ENCODE results near the gene FAM240B. TPM values are rescaled to one million over a fixed set of nuclear protein-coding genes. Genes with fewer than 3 reads are reported as not detected.
A peak's percentile ranks its signal among the peaks of the same experiment; 100 is the strongest.

Gene FAM240B
- total RNA-seq, 1 experiment from 2014 or later, result not detected

- no peaks in the 10 kb centered on the region for H3K36me3 ChIP-seq
- H3K9me3 ChIP-seq (replicated peaks), result no peaks in the 10 kb centered on the region
- H3K4me3 ChIP-seq, result no peak overlapping the region
- no peaks in the 10 kb centered on the region for H3K4me1 ChIP-seq (replicated peaks)
- DNase-seq (ENCODE audit: low read depth in 1 of 2, low spot score in 2 of 2), result no peak
- no peak overlapping the region for H3K27ac ChIP-seq
- no peaks in the 10 kb centered on the region for H3K27me3 ChIP-seq (replicated peaks)
Observed at GRCh38 chr9:38724754-38725153, 4.8 kb upstream of the FAM240B start.

- no peak overlapping the region for H3K27ac ChIP-seq
- DNase-seq (ENCODE audit: low read depth in 1 of 2, low spot score in 2 of 2), result no peak
Observed at GRCh38 chr9:38718148-38718547, 1.8 kb downstream of the FAM240B start.

GRCh38 chr9:38715684-38716083, 4.2 kb downstream of the FAM240B start:
- no peak for DNase-seq (ENCODE audit: low read depth in 1 of 2, low spot score in 2 of 2)
- H3K9me3 ChIP-seq (replicated peaks), result no peaks in the 10 kb centered on the region
- no peaks in the 10 kb centered on the region for H3K27me3 ChIP-seq (replicated peaks)

More at GRCh38 chr9:38718148-38718547, 1.8 kb downstream of the FAM240B start:
- Histone ChIP-seq H3K27me3 (replicated peaks) (no peaks in the 10 kb centered on the region), H3K9me3 (replicated peaks) (no peaks in the 10 kb centered on the region), H3K4me3 (no peak overlapping the region), H3K4me1 (replicated peaks) (no peaks in the 10 kb centered on the region), H3K36me3 (no peaks in the 10 kb centered on the region)

GRCh38 chr9:38713426-38713825, 6.5 kb downstream of the FAM240B start:
- no peaks in the 10 kb centered on the region for H3K4me1 ChIP-seq (replicated peaks)
- H3K36me3 ChIP-seq, result no peaks in the 10 kb centered on the region
- no peak overlapping the region for H3K4me3 ChIP-seq
- H3K9me3 ChIP-seq (replicated peaks), result no peaks in the 10 kb centered on the region
- H3K27ac ChIP-seq, result no peak overlapping the region
- no peak for DNase-seq (ENCODE audit: low read depth in 1 of 2, low spot score in 2 of 2)
- H3K27me3 ChIP-seq (replicated peaks), result no peaks in the 10 kb centered on the region

More at GRCh38 chr9:38715684-38716083, 4.2 kb downstream of the FAM240B start:
- Histone ChIP-seq H3K27ac (no peak overlapping the region), H3K4me1 (replicated peaks) (no peaks in the 10 kb centered on the region), H3K4me3 (no peak overlapping the region), H3K36me3 (no peaks in the 10 kb centered on the region)

GRCh38 chr9:38708759-38709158, 11.2 kb downstream of the FAM240B start:
- Histone ChIP-seq H3K27ac (no peak overlapping the region), H3K4me1 (replicated peaks) (no peaks in the 10 kb centered on the region), H3K36me3 (no peaks in the 10 kb centered on the region), H3K27me3 (replicated peaks) (no peaks in the 10 kb centered on the region), H3K4me3 (no peak overlapping the region), H3K9me3 (replicated peaks) (no peaks in the 10 kb centered on the region)
- no peak for DNase-seq (ENCODE audit: low read depth in 1 of 2, low spot score in 2 of 2)

GRCh38 chr9:38707885-38708637, 11.9 kb downstream of the FAM240B start:
- DNase-seq (ENCODE audit: low read depth in 1 of 2, low spot score in 2 of 2), result no peak
- no peaks in the 10 kb centered on the region for H3K4me1 ChIP-seq (replicated peaks)
- no peaks in the 10 kb centered on the region for H3K27me3 ChIP-seq (replicated peaks)
- H3K36me3 ChIP-seq, result no peaks in the 10 kb centered on the region
- H3K27ac ChIP-seq, result no peak overlapping the region
- no peaks in the 10 kb centered on the region for H3K9me3 ChIP-seq (replicated peaks)
- no peak overlapping the region for H3K4me3 ChIP-seq

- Histone ChIP-seq H3K27ac (no peak overlapping the region), H3K4me1 (replicated peaks) (no peaks in the 10 kb centered on the region; the same call in 1 of the 2 replicates), H3K9me3 (replicated peaks) (no peaks in the 10 kb centered on the region)
Observed at GRCh38 chr9:38706493-38706892, 13.4 kb downstream of the FAM240B start.

GRCh38 chr9:38705917-38706316, 14.0 kb downstream of the FAM240B start:
- H3K36me3 ChIP-seq, result no peaks in the 10 kb centered on the region
- H3K27ac ChIP-seq, result no peak overlapping the region
- H3K4me3 ChIP-seq, result no peak overlapping the region
- no peaks in the 10 kb centered on the region for H3K9me3 ChIP-seq (replicated peaks)
- H3K27me3 ChIP-seq (replicated peaks), result no peaks in the 10 kb centered on the region
- peaks cover 4% of the 10 kb centered on the region; the same call in 1 of the 2 replicates for H3K4me1 ChIP-seq (replicated peaks)
- DNase-seq (ENCODE audit: low read depth in 1 of 2, low spot score in 2 of 2), result no peak

More at GRCh38 chr9:38706493-38706892, 13.4 kb downstream of the FAM240B start:
- no peaks in the 10 kb centered on the region for H3K27me3 ChIP-seq (replicated peaks)
- H3K36me3 ChIP-seq, result no peaks in the 10 kb centered on the region
- no peak for DNase-seq (ENCODE audit: low read depth in 1 of 2, low spot score in 2 of 2)
- H3K4me3 ChIP-seq, result no peak overlapping the region

- H3K4me3 ChIP-seq, result no peak overlapping the region
- no peaks in the 10 kb centered on the region for H3K27me3 ChIP-seq (replicated peaks)
- no peak overlapping the region for H3K27ac ChIP-seq
- H3K9me3 ChIP-seq (replicated peaks), result no peaks in the 10 kb centered on the region
- H3K4me1 ChIP-seq (replicated peaks), result peaks cover 11% of the 10 kb centered on the region; the same call in 1 of the 2 replicates
- no peaks in the 10 kb centered on the region for H3K36me3 ChIP-seq
- peak; percentile 41 to 54 for DNase-seq (ENCODE audit: low read depth in 1 of 2, low spot score in 2 of 2)
Observed at GRCh38 chr9:38700695-38701094, 19.2 kb downstream of the FAM240B start.

- Histone ChIP-seq H3K9me3 (replicated peaks) (no peaks in the 10 kb centered on the region), H3K4me3 (no peak overlapping the region), H3K4me1 (replicated peaks) (peaks cover 11% of the 10 kb centered on the region; the same call in 1 of the 2 replicates), H3K36me3 (no peaks in the 10 kb centered on the region), H3K27me3 (replicated peaks) (no peaks in the 10 kb centered on the region), H3K27ac (no peak overlapping the region)
- DNase-seq (ENCODE audit: low read depth in 1 of 2, low spot score in 2 of 2), result no peak
Observed at GRCh38 chr9:38699337-38699736, 20.6 kb downstream of the FAM240B start.

- no peak overlapping the region for H3K27ac ChIP-seq
- DNase-seq (ENCODE audit: low read depth in 1 of 2, low spot score in 2 of 2), result no peak
- H3K4me1 ChIP-seq (replicated peaks), result peaks cover 11% of the 10 kb centered on the region; the same call in 1 of the 2 replicates
- H3K36me3 ChIP-seq, result no peaks in the 10 kb centered on the region
- no peaks in the 10 kb centered on the region for H3K27me3 ChIP-seq (replicated peaks)
- no peak overlapping the region for H3K4me3 ChIP-seq
- H3K9me3 ChIP-seq (replicated peaks), result no peaks in the 10 kb centered on the region
Observed at GRCh38 chr9:38697776-38698300, 22.1 kb downstream of the FAM240B start.

- Histone ChIP-seq H3K36me3 (no peaks in the 10 kb centered on the region), H3K27ac (no peak overlapping the region), H3K4me1 (replicated peaks) (peaks cover 11% of the 10 kb centered on the region; the same call in 1 of the 2 replicates), H3K27me3 (replicated peaks) (no peaks in the 10 kb centered on the region), H3K4me3 (no peak overlapping the region), H3K9me3 (replicated peaks) (no peaks in the 10 kb centered on the region)
- no peak for DNase-seq (ENCODE audit: low read depth in 1 of 2, low spot score in 2 of 2)
Observed at GRCh38 chr9:38696999-38697398, 22.9 kb downstream of the FAM240B start.

GRCh38 chr9:38694676-38695075, 25.3 kb downstream of the FAM240B start:
- H3K27ac ChIP-seq, result no peak overlapping the region
- H3K4me1 ChIP-seq (replicated peaks), result peaks cover 10% of the 10 kb centered on the region; the same call in 1 of the 2 replicates
- H3K4me3 ChIP-seq, result no peak overlapping the region
- DNase-seq (ENCODE audit: low read depth in 1 of 2, low spot score in 2 of 2), result no peak
- H3K36me3 ChIP-seq, result no peaks in the 10 kb centered on the region
- H3K27me3 ChIP-seq (replicated peaks), result no peaks in the 10 kb centered on the region
- no peaks in the 10 kb centered on the region for H3K9me3 ChIP-seq (replicated peaks)

- no peak overlapping the region for H3K27ac ChIP-seq
- H3K9me3 ChIP-seq (replicated peaks), result no peaks in the 10 kb centered on the region
- no peaks in the 10 kb centered on the region for H3K27me3 ChIP-seq (replicated peaks)
- H3K4me3 ChIP-seq, result no peak overlapping the region
- peaks cover 10% of the 10 kb centered on the region; the same call in 1 of the 2 replicates for H3K4me1 ChIP-seq (replicated peaks)
- no peak for DNase-seq (ENCODE audit: low read depth in 1 of 2, low spot score in 2 of 2)
- no peaks in the 10 kb centered on the region for H3K36me3 ChIP-seq
Observed at GRCh38 chr9:38692707-38693106, 27.2 kb downstream of the FAM240B start.

All from SJSA1 (cell line).